Thyroid gland (tissue), 4 donors: ENCODE data around the gene TFCP2.
A peak's percentile ranks its signal among the peaks of the same experiment; 100 is the strongest.

Experiments
- POLR2A ChIP-seq, 2 donors: fragments of 450-650 bp; IDR thresholded peaks; one replicate each; pipeline ENCODE4 v1.6.1; 2017; ENCODE audit warnings: antibody characterized with exemption in 2 of 2, mild to moderate bottlenecking in 2 of 2, moderate library complexity in 1 of 2
- TF ChIP-seq, protein P1 (sequence below), 6 experiments: fragments of 200-600 bp in 3 of 6; fragments of 450-650 bp in 3 of 6; sonication (generic) in 3 of 6; IDR thresholded peaks; one replicate each; pipeline ENCODE4 v1.5.1; 2016 to 2019; ENCODE audit warnings: antibody characterized with exemption in 6 of 6, mild to moderate bottlenecking in 2 of 6, inconsistent platforms in 1 of 6, moderate library complexity in 1 of 6

DNA sequence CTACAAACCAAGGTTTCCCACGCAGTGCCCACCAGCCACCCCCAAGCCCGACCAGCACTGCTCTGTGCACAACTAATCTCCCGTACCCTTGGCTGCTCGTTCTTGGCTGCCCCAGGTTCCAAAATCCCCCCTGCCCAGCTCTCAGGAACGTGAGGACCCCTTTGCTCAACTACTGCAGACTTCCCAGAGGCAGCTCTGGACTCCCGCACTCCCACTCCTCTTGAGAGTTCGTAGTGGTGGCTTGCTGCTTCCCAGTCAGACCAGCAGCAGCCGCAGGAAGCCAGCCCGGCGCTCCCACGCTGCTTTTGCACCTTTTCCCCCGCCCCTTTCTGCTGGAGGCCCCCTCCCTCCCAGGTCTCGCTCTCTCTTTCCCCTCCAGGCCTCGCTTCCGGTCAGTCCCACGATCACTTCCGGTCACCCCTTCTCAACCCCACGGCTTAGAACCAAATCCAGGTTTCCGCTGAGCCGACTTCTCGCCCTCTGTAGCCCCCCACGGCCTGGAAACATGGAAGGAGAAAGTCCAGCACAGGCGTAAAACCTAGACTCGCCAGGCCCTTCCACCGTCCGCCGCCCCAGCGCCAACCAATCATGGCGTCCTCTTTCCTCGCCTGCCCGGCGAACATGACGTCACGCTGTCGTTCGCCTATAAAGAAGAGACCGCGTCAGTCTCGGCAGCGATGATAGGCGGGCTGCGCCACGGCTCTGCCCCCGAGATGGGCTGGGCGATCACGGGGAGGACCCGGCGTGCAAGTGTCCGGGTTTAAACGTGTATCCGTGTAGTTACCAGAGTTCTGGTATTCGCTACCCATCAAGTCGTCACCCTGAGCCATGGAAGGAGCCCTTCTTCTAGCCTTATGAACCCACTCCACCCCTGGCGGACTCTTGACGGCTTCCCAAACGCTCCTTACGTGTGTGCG, at the start of gene TFCP2:
- TF ChIP-seq, protein P1, sequence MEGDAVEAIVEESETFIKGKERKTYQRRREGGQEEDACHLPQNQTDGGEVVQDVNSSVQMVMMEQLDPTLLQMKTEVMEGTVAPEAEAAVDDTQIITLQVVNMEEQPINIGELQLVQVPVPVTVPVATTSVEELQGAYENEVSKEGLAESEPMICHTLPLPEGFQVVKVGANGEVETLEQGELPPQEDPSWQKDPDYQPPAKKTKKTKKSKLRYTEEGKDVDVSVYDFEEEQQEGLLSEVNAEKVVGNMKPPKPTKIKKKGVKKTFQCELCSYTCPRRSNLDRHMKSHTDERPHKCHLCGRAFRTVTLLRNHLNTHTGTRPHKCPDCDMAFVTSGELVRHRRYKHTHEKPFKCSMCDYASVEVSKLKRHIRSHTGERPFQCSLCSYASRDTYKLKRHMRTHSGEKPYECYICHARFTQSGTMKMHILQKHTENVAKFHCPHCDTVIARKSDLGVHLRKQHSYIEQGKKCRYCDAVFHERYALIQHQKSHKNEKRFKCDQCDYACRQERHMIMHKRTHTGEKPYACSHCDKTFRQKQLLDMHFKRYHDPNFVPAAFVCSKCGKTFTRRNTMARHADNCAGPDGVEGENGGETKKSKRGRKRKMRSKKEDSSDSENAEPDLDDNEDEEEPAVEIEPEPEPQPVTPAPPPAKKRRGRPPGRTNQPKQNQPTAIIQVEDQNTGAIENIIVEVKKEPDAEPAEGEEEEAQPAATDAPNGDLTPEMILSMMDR (IDR thresholded peaks at IDR 0.05) = peak in 1 of 6 experiments; percentile 8
- TF ChIP-seq POLR2A (IDR thresholded peaks at IDR 0.05) = peak in 1 of 2 donors; percentile 80
